Stimulated activated CD4-positive, alpha-beta T cell treated with anti-CD3 and anti-CD28 coated beads, TNF-alpha, amount 100 ng/mL, for 24 hours (primary cell): ENCODE data around the gene FIBIN.
"Not testable (repeated sequence)": the region's sequence is repeated elsewhere in the genome, so short reads cannot be mapped to it uniquely, and the experiment has no call there.

Experiments used
- DNase-seq, 3 experiments: peaks; one replicate each; pipeline ENCODE4 v3.0.0-alpha.2; 2020; ENCODE audit warnings: low read depth in 3 of 3

The FIBIN gene

DNA sequence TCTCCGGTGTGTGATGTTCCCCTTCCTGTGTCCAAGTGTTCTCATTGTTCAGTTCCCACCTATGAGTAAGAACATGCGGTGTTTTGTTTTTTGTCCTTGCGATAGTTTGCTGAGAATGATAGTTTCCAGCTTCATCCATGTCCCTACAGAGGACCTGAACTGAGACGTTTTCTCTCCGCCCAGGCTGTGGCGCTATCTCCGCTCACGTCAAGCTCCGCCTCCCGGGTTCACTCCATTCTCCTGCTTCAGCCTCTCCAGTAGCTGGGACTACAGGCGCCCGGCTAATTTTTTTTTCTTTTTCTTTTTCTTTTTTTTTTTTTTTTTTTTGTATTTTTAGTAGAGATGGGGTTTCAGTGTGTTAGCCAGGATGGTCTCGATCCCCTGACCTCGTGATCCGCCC lies 16.7 kb upstream of the FIBIN start:
- not testable (repeated sequence) for DNase-seq

DNA sequence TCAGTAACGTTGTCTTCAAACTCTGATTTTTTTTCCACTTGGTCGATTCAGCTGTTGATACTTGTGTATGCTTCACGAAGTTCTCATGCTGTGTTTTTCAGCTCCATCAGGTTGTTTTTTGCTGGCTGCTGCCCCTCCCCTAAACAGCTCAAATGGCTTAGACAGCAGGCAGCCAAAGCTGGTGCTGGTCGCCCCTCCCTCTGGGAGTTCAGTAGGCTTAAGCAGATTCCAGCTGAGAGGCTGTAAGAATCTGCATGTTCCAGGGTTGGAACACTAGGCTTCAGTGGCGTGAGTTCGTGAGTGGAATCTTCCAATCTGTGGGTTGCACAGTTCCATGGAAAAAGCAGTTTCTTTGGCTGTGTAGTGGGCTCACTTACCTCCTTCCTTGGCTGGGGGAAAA lies 10.3 kb upstream of the FIBIN start:
- DNase-seq, result no peak

DNA sequence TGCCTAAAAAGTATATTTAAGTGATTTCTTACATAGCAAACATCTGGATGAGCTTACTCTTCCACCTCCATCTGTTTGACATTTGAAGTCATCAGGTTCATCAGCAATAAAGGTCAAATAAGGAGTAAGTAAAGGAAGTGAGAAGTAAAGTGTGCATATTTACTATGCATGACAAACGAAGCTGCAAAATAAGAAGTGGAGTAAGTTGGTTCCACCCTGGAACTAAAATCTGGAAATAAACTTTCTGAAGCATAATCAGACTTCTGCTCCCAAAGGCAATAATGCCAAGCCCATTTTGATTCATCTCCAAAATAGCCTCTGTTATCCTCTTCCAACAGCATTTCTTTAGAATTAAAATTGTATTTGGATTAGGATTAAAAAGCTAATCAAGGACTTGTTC lies 8.4 kb upstream of the FIBIN start:
- no peak for DNase-seq

DNA sequence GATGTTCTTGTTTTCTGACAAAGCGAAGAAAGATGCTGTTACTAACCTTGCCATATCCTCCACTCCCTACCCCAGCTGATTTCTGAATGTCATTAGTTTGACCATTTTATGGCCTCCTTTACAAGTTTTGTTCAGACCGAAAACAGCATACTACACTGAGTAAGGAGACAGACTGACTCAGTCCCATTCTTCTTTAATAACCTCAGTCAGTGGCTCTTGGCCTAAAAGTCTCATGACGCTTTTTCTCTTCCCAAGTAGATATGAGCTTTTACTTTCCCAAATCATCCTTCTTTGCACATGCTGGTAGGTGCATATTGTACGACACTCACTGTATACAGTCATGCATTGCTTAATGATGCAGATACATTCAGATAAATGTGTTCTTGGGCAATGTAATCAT lies 8.0 kb upstream of the FIBIN start:
- no peak for DNase-seq

DNA sequence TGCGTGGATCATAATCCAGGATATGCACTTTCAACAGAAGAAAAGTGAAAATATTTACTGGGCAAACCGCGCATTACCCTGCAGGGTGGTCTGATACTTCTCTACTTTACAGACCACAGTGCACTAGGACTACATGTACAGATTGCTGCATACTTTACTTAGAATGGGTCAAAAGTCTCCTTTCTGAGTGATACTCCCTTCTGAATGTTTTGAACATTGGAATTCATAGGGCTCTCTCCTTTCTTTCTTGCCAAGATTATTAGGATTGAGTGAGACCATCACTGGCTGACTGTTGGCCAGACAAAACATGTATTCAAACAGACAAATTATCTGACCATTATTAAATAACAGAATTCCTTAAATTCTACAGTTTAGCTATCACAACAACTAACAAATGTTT lies 6.6 kb upstream of the FIBIN start:
- no peak for DNase-seq

DNA sequence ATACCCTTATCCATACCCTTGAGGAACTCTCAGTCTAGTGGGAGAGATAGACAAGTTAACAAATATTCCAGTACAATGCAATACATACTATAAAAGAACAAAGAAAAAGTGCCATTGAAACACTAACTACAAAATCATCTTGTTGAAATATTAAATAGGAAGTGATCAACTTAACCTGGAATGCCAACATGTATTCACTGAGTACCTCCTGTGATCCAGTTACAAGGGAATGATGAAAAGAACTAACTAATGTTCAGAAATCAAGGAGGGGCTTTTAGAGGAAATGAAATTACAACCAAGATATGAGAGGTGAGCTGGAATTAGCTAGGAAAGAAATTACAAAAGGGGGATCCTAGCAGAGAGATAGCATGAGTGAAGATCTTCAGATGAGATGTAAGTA lies 6.2 kb upstream of the FIBIN start:
- no peak for DNase-seq

DNA sequence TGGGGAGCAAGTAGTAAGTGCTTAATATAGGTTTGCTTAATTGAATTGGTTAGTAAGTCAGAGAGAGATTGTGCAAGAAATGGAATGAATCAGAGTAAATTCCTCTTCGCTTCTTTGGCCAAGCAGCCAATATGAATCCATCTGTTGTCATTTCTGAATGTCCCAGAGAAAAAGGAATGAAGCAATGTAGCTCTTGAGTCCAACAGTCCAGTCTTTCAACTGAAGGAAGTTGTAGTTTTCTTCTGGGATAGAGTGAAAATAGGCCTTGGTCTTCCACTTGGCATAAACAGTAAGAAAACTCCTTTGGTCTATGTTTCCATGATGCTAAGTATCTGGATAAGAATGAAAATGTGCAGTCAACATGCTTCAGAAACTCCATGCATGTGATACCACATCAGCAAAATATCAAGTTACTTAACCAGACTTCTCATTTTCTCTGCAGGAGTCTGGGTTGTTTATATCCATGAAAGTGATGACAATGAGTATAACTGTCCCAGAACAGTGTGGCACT lies 1.8 kb upstream of the FIBIN start:
- no peak for DNase-seq

DNA sequence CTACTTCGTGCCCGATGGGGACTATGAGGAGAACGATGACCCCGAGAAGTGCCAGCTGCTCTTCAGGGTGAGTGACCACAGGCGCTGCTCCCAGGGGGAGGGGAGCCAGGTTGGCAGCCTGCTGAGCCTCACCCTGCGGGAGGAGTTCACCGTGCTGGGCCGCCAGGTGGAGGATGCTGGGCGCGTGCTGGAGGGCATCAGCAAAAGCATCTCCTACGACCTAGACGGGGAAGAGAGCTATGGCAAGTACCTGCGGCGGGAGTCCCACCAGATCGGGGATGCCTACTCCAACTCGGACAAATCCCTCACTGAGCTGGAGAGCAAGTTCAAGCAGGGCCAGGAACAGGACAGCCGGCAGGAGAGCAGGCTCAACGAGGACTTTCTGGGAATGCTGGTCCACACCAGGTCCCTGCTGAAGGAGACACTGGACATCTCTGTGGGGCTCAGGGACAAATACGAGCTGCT lies 751 bp downstream of the FIBIN start:
- DNase-seq, result no peak

DNA sequence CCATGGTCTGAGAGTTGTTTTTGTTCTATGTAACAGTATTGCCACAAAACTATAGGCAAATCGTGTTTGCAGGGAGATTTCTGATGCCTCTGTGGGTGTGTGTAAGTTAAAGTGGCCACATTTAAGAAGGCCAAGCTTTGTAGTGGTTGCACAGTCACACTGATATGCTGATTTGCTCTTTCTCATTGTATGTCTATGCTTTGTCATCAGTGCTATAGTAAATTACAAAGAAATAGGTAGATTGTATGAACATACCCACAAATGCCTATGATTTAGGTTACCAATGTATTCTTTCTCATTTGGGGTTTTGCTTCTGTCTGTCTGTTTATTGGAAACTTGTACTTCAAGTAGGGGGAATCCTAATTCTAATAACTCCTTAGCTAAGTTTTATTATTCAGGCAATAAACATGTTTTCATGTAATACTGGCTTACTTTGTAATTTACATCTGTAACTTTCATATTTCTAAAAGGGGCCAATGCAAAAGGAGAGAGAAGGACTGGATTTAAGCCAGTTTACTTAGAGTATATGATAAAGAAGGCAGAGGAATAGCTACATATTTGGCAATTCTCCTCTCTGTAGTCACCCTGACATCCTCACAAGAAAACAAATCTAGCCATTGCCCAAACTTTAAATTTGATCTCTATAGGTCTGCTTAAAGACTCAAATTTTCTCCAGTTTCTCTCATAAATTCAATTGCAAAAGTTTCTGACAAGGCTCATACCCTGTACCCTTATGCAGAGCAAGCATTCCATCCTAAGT lies 2.0 kb downstream of the FIBIN start:
- DNase-seq, result no peak

DNA sequence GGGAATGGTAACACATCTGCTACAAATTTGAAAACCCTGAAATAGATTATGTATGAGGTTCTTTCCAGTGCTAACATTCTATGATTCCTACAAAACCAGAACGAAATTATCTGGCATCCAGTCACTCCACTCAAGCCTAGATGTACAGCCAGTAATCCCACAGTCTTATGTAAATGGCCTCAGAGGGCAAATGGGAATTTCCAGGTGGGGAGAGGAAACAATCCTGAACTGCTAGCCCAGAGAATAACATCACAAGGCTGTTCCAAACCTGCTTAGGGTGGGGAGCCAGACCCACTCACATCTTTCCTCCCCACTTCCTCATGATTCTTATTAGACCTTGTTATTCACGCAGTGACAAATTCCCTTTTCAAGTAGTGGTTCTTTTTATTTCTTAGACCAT lies 3.5 kb downstream of the FIBIN start:
- DNase-seq, result no peak

DNA sequence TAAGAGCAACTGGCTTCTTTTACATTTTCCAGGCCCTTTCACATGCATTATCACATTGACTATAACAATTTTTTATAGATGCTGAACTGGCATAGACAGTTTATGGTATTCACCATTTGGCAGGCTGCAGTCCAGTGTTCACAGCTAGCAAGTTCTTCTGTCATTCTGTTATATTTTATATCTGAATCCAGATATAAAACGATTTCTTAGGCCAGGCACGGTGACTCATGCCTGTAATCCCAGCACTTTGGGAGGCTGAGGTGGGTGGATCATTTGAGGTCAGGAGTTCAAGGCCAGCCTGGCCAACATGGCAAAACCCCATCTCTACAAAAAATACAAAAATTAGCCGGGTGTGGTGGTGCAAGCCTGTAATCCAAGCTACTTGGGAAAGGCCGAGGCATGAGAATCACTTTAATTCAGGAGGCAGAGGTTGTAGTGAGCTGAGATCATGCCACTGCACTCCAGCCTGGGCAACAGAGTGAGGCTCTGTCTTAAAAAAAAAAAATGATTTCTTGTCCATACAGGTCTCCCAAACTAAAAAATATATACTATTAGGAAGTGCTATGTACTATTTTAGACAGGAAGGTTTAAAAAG lies 7.3 kb downstream of the FIBIN start:
- DNase-seq, result not testable (repeated sequence)

DNA sequence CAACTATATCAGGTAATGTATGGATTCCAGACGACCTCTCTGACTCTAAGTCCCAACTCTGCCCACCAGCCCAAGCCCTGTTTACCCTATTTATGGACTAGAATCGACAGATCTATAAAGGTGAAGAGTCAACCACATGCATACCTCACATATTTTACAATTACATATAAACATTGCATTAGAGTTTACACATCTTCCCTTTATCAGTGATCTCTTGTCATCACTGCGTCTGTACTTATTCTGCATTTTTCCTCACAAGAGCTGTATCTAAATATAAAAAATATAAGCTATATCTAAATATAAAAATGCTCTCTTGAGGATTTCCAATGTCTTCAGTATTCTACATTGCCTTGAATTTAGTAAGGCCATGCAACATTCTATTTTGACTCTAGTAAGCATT lies 8.5 kb downstream of the FIBIN start:
- DNase-seq, result no peak

DNA sequence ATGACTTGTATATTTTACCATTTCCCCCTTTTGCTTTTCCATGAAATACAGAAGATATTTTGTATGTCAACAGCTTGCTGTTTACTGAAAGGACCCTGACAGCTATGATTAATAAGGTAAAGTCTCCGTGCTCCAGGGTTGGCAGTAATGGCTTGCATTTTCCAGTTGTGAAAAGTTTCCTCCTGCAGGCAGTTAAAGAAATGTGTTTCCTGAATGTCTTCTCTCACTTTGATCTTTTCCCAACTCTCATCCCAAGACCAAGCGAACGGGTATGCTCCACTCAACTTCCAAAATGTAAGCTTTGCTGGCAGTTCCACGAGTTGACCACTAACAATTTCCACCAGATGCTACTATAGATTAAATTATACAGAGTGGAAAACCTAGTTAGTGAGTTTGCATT lies 8.9 kb downstream of the FIBIN start:
- DNase-seq, result no peak

DNA sequence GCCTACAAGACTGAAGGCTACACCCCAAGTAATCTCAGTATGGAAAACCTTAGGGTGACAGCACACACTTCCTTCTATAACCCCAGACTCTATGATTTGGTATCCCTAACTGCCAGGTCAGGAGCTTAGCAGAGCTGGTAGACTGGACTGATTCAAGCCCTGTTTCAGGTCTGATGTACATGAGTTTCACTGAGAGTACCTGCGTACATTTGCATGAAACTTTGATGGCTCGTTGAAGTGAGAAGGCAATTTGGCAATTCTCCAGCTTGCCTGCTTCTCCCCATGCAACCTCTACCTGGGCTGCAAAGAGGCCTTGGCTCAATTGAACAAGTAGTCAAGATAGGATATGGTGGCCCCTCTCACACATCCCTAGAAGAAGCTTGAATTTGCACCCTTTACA lies 10.2 kb downstream of the FIBIN start:
- DNase-seq, result no peak

DNA sequence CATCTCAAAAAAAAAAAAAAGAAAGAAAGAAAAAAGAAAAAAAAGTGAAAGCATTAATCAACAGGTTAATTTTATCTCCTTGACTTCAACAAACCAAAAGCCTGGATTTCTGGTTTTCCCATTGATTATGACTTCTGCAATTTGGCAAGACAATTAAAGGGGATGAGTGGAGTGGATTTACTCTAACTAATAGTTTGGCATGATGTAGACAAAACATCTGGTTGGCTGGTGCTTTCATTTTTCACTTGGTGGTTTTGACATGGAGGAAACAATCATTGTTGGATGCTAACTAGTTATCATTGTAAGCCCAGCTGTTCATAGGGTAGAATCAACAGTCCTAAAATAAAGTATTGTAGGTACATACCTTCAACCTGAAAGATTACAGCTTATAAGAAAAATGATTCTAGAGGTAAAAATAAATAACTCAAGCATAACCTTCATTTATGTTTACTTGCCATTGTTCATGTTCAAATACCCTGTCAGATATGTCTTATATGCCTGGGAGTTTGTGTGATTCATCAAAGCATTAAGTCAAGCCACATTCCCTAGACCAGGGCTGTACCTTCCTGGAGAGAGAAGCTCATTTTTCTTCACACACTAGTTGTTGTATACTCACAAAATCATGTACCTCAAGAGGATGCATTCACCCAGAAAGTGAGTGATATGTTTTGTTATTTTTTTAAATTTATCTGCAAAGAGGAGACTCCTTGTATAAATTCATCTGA lies 15.1 kb downstream of the FIBIN start:
- DNase-seq, result no peak

DNA sequence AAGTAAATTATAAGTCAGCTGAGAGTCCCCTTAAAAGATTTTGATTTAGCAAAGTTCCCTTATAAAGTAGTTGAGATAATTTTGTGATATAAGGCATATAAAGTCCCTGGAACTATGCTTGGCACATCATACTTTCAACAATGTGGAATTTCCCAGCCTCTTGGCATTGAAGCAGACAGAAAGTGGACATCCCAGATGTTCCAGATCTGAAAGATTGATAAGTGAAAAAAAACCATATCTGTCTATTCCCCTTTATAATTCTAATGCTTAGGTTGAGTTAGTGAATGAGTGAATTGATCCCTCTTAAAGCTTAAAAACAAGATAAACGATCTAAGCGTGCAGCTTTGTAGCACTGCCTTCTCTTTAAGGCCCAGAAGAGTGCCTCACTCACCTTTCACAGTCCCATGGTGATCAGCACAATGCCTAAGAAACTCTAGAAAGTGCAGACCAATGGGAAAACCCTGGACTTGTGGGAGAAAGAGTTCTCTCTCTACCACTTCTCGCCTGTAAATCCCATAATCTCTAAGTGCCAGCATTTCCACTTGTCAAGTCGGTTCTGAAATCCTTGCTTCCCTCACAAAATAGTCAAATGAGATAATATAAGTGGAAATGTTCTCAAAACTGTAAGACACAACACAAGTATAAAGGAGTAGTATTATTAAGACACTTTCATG lies 17.8 kb downstream of the FIBIN start:
- DNase-seq, result no peak

DNA sequence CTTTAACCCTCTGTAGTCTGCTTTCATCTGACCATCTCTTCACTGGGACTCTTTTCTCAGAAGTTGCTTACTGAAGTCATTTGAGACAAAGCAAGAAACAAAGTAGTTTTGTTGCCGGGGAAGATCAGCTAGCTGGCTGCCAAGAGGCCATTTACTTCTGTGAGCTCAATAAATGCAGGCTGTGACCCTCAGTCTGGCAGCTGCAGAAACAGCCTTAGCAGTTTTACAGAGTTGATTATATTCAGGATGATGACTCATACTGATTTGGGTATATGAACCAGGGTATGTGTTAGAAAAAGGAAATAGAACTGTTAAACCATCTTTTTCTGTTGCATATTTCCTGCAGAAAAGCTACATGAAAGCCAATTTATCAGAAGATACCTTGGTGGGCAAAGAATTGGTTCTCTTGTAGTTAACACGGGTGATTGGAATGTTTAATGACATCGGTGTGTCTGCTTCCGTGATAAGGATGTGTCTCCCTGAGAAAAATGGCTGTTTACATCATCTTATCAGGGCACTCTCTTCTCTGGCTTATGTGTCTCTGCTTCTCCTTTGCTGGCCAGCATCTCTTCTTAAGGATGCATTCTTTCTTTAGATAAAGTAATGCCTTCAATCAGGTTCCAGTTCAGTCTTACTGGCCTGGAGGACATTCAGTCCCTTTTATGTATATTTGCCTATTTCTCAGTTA lies 18.5 kb downstream of the FIBIN start:
- no peak for DNase-seq

DNA sequence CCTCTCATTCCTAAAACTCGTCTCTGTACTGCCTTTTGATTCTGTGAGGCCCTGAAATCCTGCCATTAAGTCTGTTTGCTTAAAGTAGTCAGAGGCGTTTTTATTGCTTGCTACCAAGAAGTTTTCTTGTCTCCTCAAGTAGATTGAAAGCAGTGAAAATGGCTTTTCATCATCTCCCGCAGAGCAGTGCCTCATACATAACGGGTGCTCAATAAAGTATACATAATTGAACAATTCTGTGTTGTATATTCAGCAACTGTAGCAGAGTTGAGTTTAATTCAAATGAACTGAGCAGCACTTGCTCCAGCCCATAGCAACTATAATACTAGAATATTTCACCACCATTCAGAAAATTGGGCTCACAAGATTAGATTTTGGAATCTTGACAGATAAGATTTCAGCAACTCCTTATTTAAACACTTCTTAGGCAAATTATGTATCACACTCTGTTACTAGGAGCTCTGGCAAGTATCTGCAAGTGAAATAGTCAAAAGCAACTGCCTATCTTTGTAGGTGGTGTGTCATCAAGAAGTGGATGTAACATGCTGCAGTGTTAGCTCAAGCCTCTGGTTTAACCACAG lies 20.0 kb downstream of the FIBIN start:
- DNase-seq, result no peak

DNA sequence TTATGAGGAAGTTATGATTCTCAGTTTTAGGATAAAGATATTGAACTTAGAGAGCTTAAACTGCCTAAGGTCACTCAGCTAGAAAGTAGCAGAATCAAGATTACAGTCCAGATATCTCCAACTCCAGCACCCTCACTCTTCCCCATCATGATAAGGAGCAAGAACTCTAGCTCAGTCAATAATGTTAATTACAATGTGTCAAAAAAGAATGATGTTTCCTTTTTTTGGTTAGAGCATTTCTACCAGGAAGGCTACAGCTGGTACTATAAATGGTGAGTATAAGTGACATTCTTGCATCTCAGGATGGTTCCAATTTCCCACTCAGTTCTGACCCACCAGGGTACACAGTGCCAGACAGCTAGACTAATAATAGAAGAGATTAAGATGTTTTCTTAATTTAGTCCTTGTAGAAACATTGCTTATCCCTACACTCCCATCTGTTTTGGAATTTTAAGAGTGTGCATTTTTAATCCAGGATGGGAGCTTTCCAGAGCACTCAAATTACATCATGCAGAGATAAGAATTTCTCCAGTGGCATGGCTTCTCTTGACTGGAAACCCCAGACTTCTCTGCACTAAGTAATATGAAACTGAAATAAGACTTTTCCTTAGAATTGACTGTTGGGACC lies 25.1 kb downstream of the FIBIN start:
- no peak for DNase-seq

DNA sequence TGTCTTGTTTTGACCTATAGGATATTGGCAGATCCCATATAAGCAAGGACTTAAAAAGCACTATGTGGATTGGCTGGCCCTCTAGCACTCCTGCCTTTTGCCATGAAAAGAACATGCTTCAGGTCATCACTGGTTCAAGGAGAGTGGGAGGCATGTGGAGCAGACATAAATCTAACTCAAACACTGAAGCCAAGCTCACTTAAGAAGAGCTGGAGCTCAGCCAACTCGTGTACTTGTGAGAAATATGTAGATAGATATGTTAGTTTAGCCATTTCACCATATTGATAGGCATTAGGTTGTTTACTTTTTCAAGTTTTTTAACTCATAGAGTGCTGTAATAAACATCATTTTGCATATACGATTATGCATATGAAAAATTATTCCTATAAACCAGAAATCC lies 26.8 kb downstream of the FIBIN start:
- no peak for DNase-seq
